T-cell (primary cell): ENCODE data around the gene S100A4. TPM values are rescaled to one million over a fixed set of nuclear protein-coding genes. Genes with fewer than 3 reads are reported as not detected.
A peak's percentile ranks its signal among the peaks of the same experiment; 100 is the strongest.

Source experiments
- ATAC-seq, 4 experiments: fragments of 200-7000 bp in 3 of 4; fragments of 150-1000 bp in 1 of 4; cut with Tn5 transposase; replicated peaks in 1 of 4; 1 replicate in 3 of 4; 2 replicates in 1 of 4; pipeline ENCODE4 v1.10.0; 2021; ENCODE audit warnings: moderate library complexity in 3 of 4, mild to moderate bottlenecking in 2 of 4, moderate number of reproducible peaks in 1 of 4
- CTCF ChIA-PET, 2 donors: fragments of 300-600 bp; sonication (Branson Sonifier 250); formaldehyde crosslinking; loops; one replicate each; lab custom pipeline; 2022; ENCODE audit warnings: antibody characterized with exemption in 2 of 2; lab: Charles Lee
- POLR2A ChIA-PET, 2 donors: fragments of 300-600 bp; sonication (Branson Sonifier 250); formaldehyde crosslinking; loops; one replicate each; lab custom pipeline; 2022; ENCODE audit warnings: antibody characterized with exemption in 2 of 2; lab: Charles Lee
- DNase-seq, 35 experiments: peaks; one replicate each; pipeline versions ENCODE4 v3.0.0 to v3.0.0-alpha.2; 2013 to 2023
- H3K27ac ChIP-seq: one replicate; pipeline ENCODE4 v1.5.1; 2013; ENCODE audit warnings: low read length
- H3K27me3 ChIP-seq, 2 experiments: replicated peaks in 1 of 2; 1 replicate in 1 of 2; 2 replicates in 1 of 2; pipeline versions ENCODE4 v1.6.1 to v1.7.0; 2013; ENCODE audit warnings: low read length in 1 of 2, mixed read lengths in 1 of 2; ENCODE audit not compliant: control insufficient read depth in 2 of 2, insufficient read depth in 2 of 2; ENCODE audit errors: extremely low read depth in 1 of 2
- H3K36me3 ChIP-seq, 2 donors: 1 replicate in 1 of 2; 2 replicates in 1 of 2; pipeline versions ENCODE4 v1.6.1 to v1.7.0; 2013; ENCODE audit warnings: low read length in 1 of 2; ENCODE audit not compliant: control insufficient read depth in 2 of 2, insufficient read depth in 1 of 2; ENCODE audit errors: extremely low read depth in 1 of 2
- H3K4me1 ChIP-seq, 2 experiments: 1 replicate in 1 of 2; 2 replicates in 1 of 2; pipeline versions ENCODE4 v1.6.1 to v1.7.0; 2013; ENCODE audit warnings: low read length in 2 of 2, mixed read lengths in 1 of 2; ENCODE audit not compliant: insufficient read depth in 2 of 2, control insufficient read depth in 1 of 2; ENCODE audit errors: extremely low read depth in 1 of 2
- H3K4me3 ChIP-seq, 2 donors: 1 replicate in 1 of 2; 2 replicates in 1 of 2; pipeline versions ENCODE4 v1.5.1 to v1.7.0; 2013; ENCODE audit warnings: mild to moderate bottlenecking in 2 of 2, low read length in 1 of 2, moderate library complexity in 1 of 2; ENCODE audit not compliant: control insufficient read depth in 1 of 2; ENCODE audit errors: extremely low read depth in 1 of 2
- H3K9me3 ChIP-seq: 2 replicates; pipeline ENCODE4 v1.7.0; 2013
- H3K27ac Mint-ChIP-seq, 2 donors: one replicate each; pipeline ENCODE4 v1.8.0; 2020 to 2021; ENCODE audit warnings: mild to moderate bottlenecking in 2 of 2, mixed read lengths in 2 of 2
- H3K27me3 Mint-ChIP-seq, 2 donors: one replicate each; pipeline ENCODE4 v1.8.0; 2021 to 2022; ENCODE audit warnings: mixed read lengths in 2 of 2
- H3K36me3 Mint-ChIP-seq: one replicate; pipeline ENCODE4 v1.8.0; 2021; ENCODE audit warnings: mixed read lengths
- H3K4me1 Mint-ChIP-seq, 3 donors: one replicate each; pipeline ENCODE4 v1.8.0; 2020 to 2022; ENCODE audit warnings: mixed read lengths in 3 of 3, mild to moderate bottlenecking in 1 of 3
- H3K4me3 Mint-ChIP-seq, 3 donors: one replicate each; pipeline ENCODE4 v1.8.0; 2020 to 2022; ENCODE audit warnings: mild to moderate bottlenecking in 3 of 3, mixed read lengths in 3 of 3, moderate library complexity in 3 of 3
- H3K9me3 Mint-ChIP-seq, 3 donors: one replicate each; pipeline ENCODE4 v1.8.0; 2020 to 2022; ENCODE audit warnings: mixed read lengths in 3 of 3
- WGBS: methylation state at CpG from one replicate; pipeline ENCODE4 v1.1.5; 2013; ENCODE audit warnings: missing lambda C conversion rate; ENCODE audit not compliant: insufficient coverage; 5-methylcytosine and 5-hydroxymethylcytosine counted together
- total RNA-seq, 35 experiments: library from RNA in 6 of 35; stranded (reverse) in 6 of 35; fragments of 120-200 nt in 1 of 35; gene quantifications; one replicate each; pipeline versions ENCODE4 v1.2.1 to v1.2.4 and lab custom pipeline; 2013 to 2026

S100A4 gene
- total RNA-seq, 5 donors from 2014 or later (not counting 1 experiment from before 2014, with no cell fraction given), result 297 to 698 (median 384) TPM

DNA sequence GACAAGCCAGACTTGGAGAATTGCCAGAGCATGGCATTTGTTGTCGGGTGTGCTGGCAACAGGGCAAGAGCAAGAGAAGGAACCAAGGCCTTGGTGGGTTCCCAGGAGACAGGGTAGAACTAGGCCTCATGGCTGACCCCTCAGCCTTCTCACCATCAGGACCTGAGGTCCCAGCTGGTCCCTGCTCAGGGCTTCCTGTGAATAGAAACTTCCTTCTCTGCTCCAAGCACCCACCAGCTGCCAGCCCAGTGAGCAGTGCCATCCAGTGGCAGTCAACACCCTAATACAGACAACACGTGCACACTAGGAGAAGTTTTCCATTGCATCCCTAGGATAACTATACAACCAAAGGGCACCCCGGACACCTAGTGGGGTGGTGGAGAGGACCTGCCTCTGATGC is 32.6 kb downstream of the S100A4 start:
- CTCF ChIA-PET, result interaction anchor here in 1 of 2 donors (0.8 kb wide), 1 partner anchor 20 kb away, joined by 3 read pairs; no protein-coding TSS in a partner anchor
- H3K27ac ChIP-seq, result no peak overlapping the region
- peaks cover 0 to 13% of the 10 kb centered on the region in 2 experiments for H3K4me1 ChIP-seq
- DNase-seq (no peak), ATAC-seq (no peak)
- 88% methylated on average over 1 of the region's 3 CpGs for WGBS
- no peaks in the 10 kb centered on the region for H3K9me3 ChIP-seq
- H3K9me3 Mint-ChIP-seq, result no peaks in the 10 kb centered on the region
- no peaks in the 10 kb centered on the region for H3K36me3 ChIP-seq
- H3K27me3 ChIP-seq, result no peaks in the 10 kb centered on the region
- H3K4me3 Mint-ChIP-seq, result no peak overlapping the region
- no peaks in the 10 kb centered on the region for H3K27me3 Mint-ChIP-seq
- no peaks in the 10 kb centered on the region for H3K36me3 Mint-ChIP-seq
- POLR2A ChIA-PET, result no interaction called here
- no peak overlapping the region for H3K27ac Mint-ChIP-seq
- H3K4me1 Mint-ChIP-seq, result peaks cover 4 to 13% (median 13%) of the 10 kb centered on the region in 3 donors
- H3K4me3 ChIP-seq, result no peak overlapping the region

DNA sequence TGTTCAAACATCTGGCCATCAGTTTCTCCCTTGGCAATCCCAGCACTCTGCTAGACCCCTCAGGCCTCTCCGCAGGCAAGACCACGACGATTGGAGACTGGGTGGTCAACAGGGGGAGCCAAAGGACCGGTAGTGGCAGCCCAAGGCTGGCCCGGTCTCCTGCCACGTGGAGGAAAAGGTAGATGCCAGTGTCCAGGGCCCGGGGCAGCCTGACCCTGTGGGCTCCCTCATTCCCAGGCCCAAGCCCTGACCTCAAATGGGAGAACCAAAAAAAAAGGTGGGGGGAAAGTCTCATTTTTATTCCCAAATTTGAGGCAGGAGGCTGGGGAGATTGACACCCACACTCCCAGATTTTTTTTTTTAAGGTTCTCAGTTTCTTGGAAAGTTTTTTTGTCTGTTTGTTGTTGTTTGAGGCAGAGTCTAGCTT is 34.6 kb downstream of the S100A4 start:
- Histone ChIP-seq H3K4me3 (no peak overlapping the region), H3K36me3 (no peaks in the 10 kb centered on the region), H3K4me1 (peaks cover 0 to 13% of the 10 kb centered on the region in 2 experiments), H3K9me3 (no peaks in the 10 kb centered on the region), H3K27me3 (no peaks in the 10 kb centered on the region), H3K27ac (no peak overlapping the region)
- WGBS, result 0% methylated on average over 1 of the region's 7 CpGs
- DNase-seq, result peak; percentile 29 to 86 (median 69)
- no peaks in the 10 kb centered on the region for H3K36me3 Mint-ChIP-seq
- H3K4me3 Mint-ChIP-seq, result no peak overlapping the region
- no peaks in the 10 kb centered on the region for H3K27me3 Mint-ChIP-seq
- no peak overlapping the region for H3K27ac Mint-ChIP-seq
- no peaks in the 10 kb centered on the region for H3K9me3 Mint-ChIP-seq
- H3K4me1 Mint-ChIP-seq, result peaks cover 4 to 10% (median 8%) of the 10 kb centered on the region in 3 donors
- peak; percentile 85 to 90 (median 88) for ATAC-seq
- ChIA-PET CTCF (interaction anchor here (0.6 to 4.6 kb wide), 26 partner anchors 9 to 240 kb away, joined by 3 to 36 read pairs (median 4); partner anchors contain the start of genes CHTOP (in 1 of the 2) and S100A4 (in 1 of the 2)), POLR2A (no interaction called here)

DNA sequence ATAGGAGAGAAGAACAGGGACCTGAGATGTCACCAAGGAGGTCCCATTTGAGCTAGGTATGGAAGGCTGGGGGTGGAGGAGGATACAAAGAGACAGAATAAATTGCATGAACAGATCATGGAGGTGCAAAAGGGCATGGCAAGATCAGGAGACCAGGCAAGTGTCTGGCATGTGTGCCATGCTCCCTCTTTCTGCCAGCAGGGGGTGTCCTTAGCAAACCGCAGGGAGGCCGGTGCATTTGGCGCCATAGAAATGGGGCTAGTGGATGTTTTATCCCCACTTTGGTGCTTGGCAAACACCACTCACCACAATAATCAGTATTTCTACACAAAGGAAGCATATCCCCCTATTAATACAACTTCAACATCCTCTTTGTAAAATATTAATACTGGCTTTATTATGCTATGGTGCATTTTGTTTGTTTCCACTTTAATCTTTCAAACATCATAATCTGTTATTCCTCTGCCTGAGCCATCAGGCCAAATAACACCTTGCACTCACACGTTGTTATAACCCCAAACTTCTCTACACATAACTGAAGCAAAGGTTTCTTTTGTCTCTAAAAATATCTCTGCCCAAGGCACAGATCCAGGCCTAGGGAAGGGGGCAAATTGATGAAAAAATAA is 35.8 kb downstream of the S100A4 start:
- H3K36me3 Mint-ChIP-seq, result no peaks in the 10 kb centered on the region
- Histone ChIP-seq H3K9me3 (no peaks in the 10 kb centered on the region), H3K36me3 (no peaks in the 10 kb centered on the region), H3K27ac (no peak overlapping the region), H3K4me1 (peaks cover 0 to 5% of the 10 kb centered on the region in 2 experiments), H3K4me3 (no peak overlapping the region), H3K27me3 (no peaks in the 10 kb centered on the region)
- no peaks in the 10 kb centered on the region for H3K27me3 Mint-ChIP-seq
- ChIA-PET POLR2A (no interaction called here), CTCF (interaction anchor here (0.5 to 4.6 kb wide), 10 partner anchors 8 to 244 kb away, joined by 3 to 36 read pairs (median 6); partner anchors contain the start of gene S100A4 (in 1 of the 2))
- H3K9me3 Mint-ChIP-seq, result no peaks in the 10 kb centered on the region
- H3K4me3 Mint-ChIP-seq, result no peak overlapping the region
- peak in 30 of 35 experiments; percentile 20 to 72 (median 54) for DNase-seq
- H3K4me1 Mint-ChIP-seq, result peaks cover 4 to 8% (median 6%) of the 10 kb centered on the region in 3 donors
- no peak overlapping the region for H3K27ac Mint-ChIP-seq
- no CpG with 5 or more reads among the region's 4 CpGs for WGBS
- ATAC-seq, result peak; percentile 52 to 69 (median 60)

DNA sequence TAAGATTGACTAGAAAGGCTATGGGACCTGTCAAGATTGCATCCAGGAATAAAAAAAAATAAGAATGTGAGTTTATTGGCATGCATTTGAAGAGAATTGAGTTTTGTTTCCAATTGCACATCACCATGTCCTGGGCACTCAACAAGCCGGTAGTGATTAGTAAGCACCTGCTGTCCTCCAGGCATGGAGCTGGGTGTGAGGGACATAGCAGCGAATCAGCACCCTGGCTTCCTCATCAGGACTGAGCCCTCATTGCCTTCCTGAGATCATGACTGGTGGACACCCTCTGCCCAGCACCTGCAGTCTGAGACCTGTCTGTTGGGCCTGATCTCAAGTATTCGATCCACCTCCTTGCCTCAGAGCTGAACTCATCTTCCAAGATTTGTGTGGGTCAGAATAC is 36.6 kb downstream of the S100A4 start:
- Mint-ChIP-seq H3K36me3 (no peaks in the 10 kb centered on the region), H3K9me3 (no peaks in the 10 kb centered on the region), H3K4me1 (peaks cover 4 to 8% (median 6%) of the 10 kb centered on the region in 3 donors), H3K27me3 (no peaks in the 10 kb centered on the region), H3K27ac (no peak overlapping the region), H3K4me3 (no peak overlapping the region)
- 74% methylated on average over 3 of the region's 3 CpGs for WGBS
- H3K4me3 ChIP-seq, result no peak overlapping the region
- H3K36me3 ChIP-seq, result no peaks in the 10 kb centered on the region
- no peaks in the 10 kb centered on the region for H3K9me3 ChIP-seq
- ChIA-PET POLR2A (no interaction called here), CTCF (interaction anchor here in 1 of 2 donors (3.4 to 4.6 kb wide), 2 partner anchors 23 to 60 kb away, joined by 22 to 36 read pairs; no protein-coding TSS in a partner anchor)
- H3K4me1 ChIP-seq, result peaks cover 0 to 5% of the 10 kb centered on the region in 2 experiments
- DNase-seq, result no peak
- H3K27me3 ChIP-seq, result no peaks in the 10 kb centered on the region
- ATAC-seq, result no peak
- no peak overlapping the region for H3K27ac ChIP-seq

DNA sequence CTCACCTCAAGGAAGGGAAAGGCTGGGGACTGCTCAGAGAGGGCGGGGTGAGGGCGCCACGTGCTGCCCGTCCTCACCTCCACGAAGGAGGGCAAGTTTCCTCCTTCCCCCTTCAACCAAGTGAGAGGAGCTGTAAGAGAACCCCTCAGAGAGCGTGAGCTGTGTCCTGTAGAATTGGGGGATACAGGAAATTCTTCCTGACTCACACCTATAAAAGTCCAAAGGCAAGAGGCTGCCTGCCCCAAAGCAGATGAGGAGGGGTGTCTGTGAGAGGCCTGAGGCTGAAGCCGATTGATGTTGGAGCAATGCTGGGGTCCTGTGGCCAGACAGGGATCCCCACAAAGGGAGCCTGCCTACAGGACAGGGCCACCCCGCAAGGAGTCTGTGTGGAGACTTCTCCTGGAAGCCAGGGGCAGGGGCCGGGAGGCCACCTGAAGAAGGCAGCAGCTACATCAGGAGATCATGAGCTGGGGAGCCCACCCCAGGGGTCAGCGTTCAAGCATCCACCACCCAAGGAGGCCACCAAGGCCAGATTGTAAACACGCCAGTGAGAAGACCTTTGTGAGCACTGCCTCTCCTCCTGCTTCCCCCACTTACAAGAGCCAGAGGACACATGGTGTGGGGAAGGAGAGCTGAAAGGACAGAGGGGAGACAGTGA is 37.6 kb downstream of the S100A4 start:
- ChIA-PET POLR2A (no interaction called here), CTCF (interaction anchor here (0.7 to 4.6 kb wide), 4 partner anchors 24 to 61 kb away, joined by 3 to 36 read pairs (median 13); no protein-coding TSS in a partner anchor)

DNA sequence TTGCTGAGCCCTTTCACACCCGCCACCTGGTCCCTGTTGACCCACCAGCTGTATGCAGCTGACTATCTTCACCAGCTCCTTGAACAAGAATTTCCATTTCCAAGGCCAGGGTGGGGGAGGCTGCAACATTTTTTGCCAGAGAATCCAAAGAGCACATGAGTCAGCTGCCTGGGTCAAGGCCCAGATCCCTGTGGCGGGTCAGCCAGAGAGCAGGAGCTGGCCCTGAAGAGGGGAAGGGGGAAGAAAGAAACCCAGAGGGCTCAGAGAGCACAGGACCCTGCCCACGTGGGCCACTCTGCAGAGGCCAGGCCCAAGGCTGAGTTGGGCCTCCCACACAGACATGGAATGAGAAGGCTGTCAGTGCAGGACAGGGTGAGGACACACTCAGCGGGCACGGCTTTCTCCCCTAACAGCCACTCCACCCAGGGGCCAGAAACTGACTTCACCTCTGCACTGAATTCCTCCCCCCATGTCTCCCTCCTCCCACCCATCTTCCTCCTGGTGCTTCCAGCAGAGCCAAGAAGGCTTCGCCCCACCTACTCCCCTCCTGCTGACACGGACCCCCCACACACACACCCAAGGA is 38.7 kb downstream of the S100A4 start:
- peaks cover 4 to 8% (median 6%) of the 10 kb centered on the region in 3 donors for H3K4me1 Mint-ChIP-seq
- WGBS, result 76% methylated on average over 7 of the region's 7 CpGs
- DNase-seq, result no peak
- no peak overlapping the region for H3K4me3 Mint-ChIP-seq
- Histone ChIP-seq H3K4me1 (peaks cover 0 to 5% of the 10 kb centered on the region in 2 experiments), H3K36me3 (no peaks in the 10 kb centered on the region), H3K9me3 (no peaks in the 10 kb centered on the region), H3K27me3 (peaks cover 0 to 9% of the 10 kb centered on the region in 2 experiments), H3K27ac (no peak overlapping the region), H3K4me3 (no peak overlapping the region)
- POLR2A ChIA-PET, result no interaction called here
- H3K9me3 Mint-ChIP-seq, result no peaks in the 10 kb centered on the region
- H3K27me3 Mint-ChIP-seq, result peaks cover 0 to 2% of the 10 kb centered on the region in 2 donors
- no peaks in the 10 kb centered on the region for H3K36me3 Mint-ChIP-seq
- H3K27ac Mint-ChIP-seq, result peak overlapping the region in 1 of 2 donors; percentile 49
- ATAC-seq, result no peak
- CTCF ChIA-PET, result no interaction called here

More for the DNA sequence above, 37.6 kb downstream of the S100A4 start:
- 93% methylated on average over 1 of the region's 11 CpGs for WGBS
- H3K27me3 ChIP-seq, result peaks cover 0 to 3% of the 10 kb centered on the region in 2 experiments
- no peak for DNase-seq
- peaks cover 4 to 8% (median 6%) of the 10 kb centered on the region in 3 donors for H3K4me1 Mint-ChIP-seq
- no peaks in the 10 kb centered on the region for H3K9me3 ChIP-seq
- no peaks in the 10 kb centered on the region for H3K27me3 Mint-ChIP-seq
- no peak for ATAC-seq
- H3K27ac Mint-ChIP-seq, result no peak overlapping the region
- peaks cover 0 to 5% of the 10 kb centered on the region in 2 experiments for H3K4me1 ChIP-seq
- no peak overlapping the region for H3K27ac ChIP-seq
- no peaks in the 10 kb centered on the region for H3K36me3 Mint-ChIP-seq
- no peak overlapping the region for H3K4me3 ChIP-seq
- no peak overlapping the region for H3K4me3 Mint-ChIP-seq
- no peaks in the 10 kb centered on the region for H3K36me3 ChIP-seq
- no peaks in the 10 kb centered on the region for H3K9me3 Mint-ChIP-seq
